HG03196 (cell line): ENCODE measurements around the gene TIAM2.
A peak's percentile ranks its signal among the peaks of the same experiment; 100 is the strongest.

Experiments used
- ATAC-seq: cut with Tn5 transposase; IDR thresholded peaks from one replicate; pipeline ENCODE4 v1.9.1; 2021; ENCODE audit not compliant: unreplicated experiment

The TIAM2 gene

DNA sequence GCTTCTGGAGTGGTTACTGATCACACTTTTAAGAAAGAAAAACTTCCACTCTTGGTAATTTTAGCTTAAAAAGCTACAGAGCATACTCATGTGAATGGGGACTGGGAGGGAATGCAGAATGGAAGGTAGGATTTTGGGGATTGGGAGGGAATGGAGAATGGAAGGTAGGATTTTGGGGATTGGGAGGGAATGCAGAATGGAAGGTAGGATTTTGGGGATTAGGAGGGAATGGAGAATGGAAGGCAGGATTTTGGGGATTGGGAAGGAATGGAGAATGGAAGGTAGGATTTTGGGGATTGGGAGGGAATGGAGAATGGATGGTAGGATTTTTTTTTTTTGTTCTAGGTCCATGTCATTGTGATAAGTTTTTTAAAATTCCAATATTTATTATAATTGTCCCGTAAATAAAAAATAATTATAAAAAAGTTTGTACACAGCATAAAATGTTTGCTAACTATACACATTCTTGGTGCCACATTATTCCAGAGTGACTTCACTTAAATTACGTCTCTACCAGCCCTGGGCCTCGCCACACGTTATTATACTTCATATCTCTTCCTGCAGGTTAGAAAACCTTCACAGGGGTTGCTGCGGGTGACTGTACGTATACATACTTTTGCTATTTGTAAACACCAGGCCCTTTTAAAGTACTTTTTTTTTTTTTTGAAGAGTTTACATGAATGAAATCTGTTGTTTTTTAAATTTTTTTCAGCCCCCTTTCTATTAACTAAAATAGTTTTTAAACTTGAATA is 127.3 kb downstream of the TIAM2 start:
- ATAC-seq, result no peak

DNA sequence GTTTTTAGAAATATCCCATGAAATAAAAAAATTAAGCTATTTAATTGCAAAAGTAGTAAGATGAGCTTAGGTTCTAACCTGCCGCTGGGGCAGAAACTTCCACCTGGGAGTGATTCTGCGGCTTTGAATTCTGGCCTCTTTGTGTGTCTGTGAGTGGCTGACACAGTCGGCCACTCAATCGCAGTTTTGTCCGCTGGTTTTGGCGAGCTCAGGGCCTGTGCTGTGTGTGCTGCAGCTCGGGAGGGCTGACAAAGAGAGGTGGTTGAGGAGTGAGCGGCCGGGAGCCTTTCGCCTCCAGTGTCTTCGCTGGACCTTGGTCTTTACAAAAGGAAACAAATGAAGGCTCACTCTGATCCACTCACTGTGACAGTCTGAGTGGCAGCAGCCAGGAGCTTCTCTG is 128.4 kb downstream of the TIAM2 start:
- no peak for ATAC-seq

DNA sequence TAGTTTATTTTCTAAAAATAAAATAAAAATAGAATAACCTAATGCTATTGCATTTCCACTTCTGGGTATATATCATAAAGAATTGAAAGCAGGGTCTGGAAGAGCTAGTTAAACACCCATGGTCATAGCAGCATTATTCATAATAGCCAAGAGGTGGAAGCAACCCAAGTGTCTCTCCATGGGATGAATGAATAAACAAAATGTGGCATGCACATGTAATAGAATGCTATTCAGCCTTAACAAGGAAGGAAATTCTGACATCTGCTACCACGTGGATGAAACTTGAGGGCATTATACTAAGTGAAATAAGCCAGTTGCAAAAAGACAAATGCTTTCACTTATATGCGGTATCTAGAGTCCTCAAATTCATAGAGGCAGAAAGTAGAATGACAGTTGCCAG is 130.8 kb downstream of the TIAM2 start:
- no peak for ATAC-seq

DNA sequence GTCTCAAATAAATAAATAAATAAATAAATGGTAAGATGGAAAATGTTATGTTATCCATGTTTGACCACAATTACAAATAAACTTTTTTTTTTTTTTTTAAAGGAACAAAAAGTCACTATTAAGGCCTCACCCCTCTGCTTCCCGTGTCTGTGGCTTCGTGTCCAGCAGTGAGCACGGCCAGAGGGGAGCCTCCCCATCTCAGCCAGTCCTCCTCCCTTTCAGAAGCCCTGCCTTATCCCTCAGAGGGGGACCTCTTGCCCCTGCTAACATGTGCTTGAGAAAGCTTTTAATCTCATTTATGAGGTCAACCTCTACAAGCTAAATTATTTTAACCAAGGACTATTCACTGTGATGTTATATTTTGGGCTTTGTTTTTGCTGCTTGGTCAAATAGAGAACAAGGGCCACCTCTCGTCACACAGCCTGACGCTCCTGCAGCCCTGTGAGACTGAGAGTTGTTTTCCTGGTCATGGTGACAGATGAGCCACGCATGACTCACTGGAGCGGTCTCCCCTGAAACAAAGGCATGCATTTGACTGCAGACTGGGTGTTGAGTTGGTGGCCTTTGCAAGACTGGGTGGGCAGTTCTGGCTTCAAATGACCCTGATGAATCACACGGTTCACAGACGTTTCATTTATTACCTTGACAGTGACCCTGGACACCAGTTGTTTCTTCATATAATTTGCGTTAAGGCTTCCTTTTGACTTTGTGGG is 131.8 kb downstream of the TIAM2 start:
- ATAC-seq, result peak; percentile 67

DNA sequence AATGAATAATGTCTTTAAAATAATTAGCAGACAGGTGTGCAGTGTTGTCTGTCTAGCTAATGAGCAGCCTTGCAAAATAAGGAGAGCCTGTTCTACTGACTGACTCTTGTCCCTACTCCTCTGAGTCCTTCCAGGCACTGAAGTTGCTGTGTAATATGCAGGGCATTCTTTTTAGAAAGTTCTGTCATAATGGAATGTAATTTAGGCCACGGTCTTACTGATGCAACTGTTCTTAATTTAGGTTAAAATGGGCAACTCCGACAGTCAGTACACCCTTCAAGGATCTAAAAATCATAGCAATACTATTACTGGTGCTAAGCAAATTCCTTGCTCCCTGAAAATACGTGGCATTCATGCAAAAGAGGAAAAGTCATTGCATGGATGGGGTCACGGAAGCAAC is 133.9 kb downstream of the TIAM2 start:
- ATAC-seq, result no peak

DNA sequence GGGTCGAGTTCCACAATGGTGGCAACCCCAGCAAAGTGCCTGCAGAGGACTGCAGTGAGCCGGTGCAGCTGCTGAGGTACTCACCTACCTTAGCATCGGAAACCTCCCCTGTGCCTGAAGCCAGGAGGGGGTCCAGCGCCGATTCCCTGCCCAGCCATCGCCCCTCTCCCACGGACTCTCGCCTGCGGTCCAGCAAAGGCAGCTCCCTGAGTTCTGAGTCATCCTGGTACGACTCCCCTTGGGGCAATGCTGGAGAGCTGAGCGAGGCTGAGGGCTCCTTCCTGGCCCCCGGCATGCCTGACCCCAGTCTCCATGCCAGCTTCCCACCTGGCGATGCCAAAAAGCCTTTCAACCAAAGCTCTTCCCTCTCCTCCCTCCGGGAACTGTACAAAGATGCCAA is 134.6 kb downstream of the TIAM2 start:
- ATAC-seq, result no peak

DNA sequence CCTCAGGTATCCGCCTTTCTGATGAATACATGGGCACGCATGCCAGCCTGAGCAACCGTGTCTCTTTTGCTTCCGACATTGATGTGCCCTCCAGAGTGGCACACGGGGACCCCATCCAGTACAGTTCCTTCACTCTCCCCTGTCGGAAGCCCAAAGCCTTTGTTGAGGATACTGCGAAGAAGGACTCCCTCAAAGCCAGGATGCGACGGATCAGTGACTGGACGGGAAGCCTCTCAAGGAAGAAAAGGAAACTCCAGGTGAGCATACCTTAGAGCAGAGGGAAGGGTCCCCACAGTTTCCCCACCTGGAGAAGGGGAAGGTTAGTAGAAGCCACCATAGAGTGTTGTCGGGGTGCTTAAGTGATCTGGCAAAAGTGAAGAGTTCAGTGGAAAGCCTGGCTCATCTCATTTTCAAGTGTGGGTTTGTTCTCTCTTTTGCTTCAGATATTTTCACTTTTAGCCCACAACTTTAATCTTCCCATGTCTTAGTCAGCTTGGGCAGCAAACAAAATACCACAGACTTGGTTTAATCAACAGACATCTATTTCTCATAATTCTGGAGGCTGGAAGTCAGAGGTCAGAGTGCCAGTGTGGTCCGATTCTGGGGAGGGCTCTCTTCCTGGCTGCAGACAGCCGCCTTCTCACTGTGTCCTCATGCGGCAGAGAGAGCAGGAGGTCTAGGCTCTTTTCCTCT is 135.2 kb downstream of the TIAM2 start:
- ATAC-seq, result no peak

DNA sequence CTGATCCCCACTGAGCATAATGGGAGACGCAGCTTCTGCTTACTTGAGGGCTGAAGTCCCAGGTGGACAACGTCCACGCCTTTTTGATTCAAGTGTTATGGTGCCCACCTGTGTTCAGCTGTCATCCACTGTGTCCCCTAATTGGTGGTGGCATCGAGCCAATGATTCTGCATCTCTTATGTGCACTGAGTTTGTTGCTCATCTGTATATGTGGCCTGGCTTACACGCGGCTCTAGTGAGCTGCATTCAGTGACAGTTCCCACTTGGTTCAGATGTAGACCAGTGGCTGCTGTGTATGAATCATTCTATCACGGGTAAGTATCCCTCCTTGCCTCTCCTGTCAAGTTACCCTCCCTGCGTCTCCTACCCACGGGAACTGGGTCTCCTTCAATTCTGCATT is 137.5 kb downstream of the TIAM2 start:
- no peak for ATAC-seq

DNA sequence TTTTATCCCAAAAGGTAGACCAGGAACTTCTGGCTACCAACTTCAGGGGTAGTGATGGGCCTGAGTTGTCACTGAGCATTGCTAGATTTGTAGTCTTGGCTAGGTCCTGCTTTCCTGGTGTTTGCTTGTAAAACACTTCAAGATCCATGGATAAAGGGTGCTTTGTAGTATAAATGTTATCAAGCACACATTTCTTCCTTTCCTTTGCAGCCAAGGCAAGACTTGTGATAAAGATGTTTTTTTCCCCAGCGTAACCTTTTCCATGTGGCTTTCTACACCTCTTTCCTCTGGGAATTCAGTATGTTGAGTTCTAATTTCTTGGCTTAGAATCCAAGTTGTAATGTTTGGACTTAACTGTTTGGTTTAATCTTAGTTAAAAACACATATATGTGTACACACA is 145.9 kb downstream of the TIAM2 start:
- ATAC-seq, result no peak

DNA sequence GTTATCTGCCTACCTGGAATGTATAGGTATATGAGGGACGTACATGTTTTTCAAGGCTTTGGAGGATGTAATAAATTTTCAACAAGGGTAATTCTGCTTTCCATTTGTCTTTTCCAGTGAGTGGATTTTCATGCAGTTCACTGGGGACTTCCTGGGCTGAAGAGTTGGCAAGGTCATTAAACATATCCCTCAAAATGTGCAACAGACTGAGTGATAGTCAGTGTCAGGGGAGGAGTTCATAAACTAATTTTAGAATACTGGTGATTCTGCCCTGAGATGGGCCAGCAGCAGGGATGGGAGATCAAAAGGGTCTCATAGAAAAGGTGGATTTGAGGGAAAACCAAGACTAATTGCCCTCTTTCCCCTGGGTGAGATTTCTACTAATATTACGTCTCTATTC is 146.4 kb downstream of the TIAM2 start:
- no peak for ATAC-seq

DNA sequence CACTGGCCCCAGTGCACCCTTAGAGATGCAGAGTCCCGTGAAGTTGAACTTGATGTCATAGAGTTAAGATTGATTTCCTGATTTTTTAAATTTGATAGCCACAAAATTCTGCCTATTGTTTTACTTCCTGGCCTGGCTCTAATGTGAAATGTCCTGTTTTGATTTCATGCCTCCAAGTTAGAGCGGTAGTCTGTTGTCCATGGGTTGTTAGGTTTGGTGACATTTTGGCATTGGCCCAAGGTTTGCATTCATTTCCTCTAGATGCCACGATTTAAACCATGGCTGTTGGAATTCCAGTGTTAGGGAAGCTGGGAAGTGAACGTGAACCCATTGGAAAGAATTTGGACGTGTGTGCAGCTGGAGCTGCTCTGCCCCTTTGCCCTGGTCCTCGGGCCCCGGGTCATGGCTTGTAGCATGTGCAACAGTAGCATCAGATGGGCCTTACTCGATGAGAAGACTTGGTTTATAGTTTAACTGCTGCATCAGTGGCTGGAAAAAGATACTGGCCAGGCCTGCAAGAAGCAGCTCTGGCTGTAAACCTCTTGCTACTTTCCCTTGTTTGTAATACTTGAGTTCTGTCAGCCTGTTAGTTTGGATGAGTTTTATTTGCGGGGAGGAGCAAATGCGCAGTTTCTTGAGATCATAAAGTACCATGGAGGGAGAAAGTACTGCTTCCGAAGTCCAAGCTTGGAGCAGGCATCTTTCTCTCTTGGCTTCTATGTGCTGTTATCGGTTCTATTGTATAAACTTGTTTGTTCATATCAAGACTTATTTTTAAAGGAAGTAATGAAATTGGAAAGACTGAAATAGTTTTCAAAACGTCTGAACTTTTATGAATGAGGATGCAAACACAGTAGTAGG is 147.3 kb downstream of the TIAM2 start:
- ATAC-seq, result no peak

DNA sequence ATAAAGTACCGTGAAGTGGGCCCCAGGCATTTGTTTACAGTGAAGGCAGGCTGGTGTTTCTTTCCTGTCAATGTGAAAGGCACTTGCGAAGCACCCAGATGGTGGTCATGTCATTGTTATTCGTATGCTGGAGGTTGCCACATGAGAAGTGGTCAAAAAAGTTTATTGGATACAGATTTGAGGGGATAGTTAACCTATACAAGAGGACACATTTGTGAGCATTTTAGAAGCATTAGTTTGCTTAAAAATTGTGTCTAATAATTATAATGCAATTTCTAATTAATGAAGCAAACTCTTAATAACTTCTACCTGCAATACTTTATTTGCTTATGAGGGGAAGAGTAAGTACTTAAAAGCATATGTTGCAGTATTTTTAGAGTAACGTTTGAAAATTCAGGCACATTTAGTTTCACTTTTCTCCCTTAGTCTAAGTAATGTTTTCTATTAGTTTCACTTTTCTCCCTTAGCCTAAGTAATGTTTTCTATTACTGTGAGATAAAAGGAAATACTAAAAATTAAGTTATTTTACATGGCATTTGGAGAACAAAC is 148.0 kb downstream of the TIAM2 start:
- ATAC-seq, result no peak

DNA sequence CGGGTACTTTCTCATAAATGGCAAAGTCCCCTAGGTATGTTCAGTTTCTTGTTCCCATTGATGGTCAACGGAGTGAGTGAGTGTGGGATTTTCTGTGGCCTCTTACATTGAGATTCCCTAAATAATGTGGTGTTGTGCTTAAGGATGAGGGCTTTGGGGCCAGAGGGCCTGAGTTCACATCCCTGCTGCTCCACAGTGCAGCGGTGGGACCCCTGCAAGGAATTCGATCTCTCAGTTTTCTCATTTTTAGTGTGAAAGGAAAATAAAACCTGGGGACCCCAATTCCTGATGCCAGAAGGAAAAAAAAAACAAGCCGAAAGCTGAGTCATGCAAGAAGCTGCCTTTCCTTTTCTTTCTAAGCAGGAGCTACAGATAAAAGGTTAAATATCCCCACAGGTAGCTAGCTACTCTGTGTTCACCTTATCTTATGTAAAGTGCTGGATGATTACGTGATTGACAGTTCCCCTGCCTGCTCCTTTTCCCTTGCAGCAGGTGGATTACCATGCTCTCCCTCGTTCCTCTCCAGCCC is 148.5 kb downstream of the TIAM2 start:
- ATAC-seq, result no peak

DNA sequence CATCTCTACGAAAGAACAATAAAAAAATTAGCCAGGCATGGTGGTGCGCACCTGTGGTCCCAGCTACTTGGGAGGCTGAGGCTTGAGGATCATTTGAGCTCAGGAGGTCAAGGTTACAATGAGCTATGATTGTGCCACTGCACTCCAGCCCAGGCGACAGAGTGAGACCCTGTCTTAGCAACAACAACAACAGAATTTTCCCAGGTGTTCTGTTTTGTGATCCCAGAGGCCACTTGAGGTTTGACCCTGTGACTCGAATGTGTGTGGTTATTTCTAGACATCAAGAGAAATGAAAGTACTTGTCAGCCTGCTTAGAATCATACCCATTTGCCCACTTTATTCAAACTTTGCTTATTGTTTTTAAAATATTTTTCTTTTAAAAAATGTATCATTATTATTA is 151.1 kb downstream of the TIAM2 start:
- ATAC-seq, result no peak

DNA sequence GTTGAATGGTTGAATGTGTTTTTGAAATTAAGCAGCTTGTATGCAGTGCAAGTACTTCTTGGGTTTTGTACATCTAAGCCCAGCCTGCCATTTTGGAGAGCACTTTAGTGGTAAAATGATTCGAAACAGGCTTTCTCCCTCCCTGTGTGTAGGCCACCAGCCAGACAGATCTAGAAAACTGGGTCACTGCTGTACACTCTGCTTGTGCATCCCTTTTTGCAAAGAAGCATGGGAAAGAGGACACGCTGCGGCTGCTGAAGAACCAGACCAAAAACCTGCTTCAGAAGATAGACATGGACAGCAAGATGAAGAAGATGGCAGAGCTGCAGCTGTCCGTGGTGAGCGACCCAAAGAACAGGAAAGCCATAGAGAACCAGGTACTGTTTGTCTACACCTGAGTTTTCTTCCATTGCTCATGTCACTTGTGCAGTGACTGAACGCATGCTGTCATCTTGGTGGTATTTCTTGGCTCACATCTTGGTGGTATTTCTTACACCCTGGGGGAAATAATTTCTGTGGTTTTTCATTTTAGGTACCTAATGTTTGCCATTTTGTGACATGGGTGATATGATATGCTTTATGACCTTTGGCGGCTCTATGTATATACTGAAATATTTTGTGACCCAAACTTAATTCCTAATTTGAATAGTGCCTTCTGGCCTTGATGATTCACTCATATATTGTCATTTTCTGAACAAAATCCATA is 153.0 kb downstream of the TIAM2 start:
- no peak for ATAC-seq

DNA sequence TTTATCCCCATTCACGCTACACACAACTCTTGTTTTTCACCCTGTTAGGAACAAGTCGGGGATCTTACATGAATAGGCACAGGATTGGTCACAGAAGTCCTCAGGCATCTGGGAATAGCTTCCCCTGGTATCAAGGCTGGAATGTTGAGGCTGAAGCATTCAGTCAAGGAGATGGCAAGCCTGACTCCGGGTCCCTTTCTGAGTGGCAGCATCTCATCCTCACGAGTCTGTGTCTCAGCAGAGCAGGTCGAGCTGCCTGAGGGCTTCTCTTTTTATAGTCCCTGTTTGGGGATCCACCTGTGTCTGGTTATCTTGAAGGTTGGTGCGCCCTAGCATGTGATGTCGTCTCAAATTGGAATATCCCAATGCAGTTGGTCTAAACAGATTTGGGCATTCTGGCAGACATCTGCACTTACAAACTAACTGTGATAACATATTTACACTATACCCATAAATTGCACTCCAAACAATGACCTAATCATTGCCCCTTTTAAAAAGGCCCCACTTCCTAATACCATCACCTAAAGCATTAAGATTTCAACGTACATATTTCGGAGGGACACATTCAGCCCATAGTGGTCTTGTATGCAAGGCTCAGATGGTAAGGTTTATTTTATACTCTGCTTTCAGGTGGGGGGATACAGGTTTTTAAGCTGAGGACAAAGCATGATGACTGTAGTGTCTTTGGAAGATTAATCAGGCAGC is 156.0 kb downstream of the TIAM2 start:
- ATAC-seq, result no peak

DNA sequence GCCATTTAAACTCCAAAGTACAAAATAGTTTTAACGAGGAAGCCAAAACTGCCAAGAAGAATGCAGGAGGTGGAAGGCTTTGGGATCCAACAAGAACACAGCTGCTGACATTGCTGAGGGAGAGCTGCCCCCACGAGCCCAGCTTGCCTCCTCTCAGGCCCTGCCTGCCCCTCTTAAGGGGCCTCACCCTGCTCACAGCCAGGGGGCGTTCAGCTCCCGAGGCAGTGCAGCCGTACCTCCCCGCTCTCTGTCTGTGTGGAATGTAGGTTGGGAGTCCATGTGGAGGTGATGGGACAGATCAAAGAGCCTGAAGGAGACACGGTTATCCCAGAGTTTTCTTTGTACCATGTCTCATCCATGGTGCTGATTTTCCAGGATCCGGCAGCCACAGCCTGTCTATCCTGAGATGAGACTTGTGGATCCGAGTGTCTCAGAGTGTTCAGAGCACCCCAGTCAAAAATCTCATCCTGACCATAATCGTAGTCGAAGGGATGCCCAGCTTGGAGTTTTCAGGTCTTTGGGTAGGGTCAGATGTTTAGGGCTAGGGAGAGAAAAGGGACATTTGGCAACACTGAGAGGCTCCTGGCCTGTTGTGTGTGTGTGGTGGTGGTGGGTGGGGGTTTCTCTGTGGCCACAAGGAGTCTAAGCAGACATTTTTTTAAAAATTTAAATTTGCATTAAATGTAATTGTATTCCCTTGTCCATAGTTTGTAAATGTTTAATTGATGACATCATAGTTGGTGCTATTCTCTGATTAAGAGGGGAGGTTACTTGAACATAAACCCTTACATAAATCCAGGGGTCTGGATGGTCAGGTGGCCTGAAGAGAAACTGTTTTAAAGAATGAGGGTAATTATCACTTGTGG is 157.3 kb downstream of the TIAM2 start:
- no peak for ATAC-seq

DNA sequence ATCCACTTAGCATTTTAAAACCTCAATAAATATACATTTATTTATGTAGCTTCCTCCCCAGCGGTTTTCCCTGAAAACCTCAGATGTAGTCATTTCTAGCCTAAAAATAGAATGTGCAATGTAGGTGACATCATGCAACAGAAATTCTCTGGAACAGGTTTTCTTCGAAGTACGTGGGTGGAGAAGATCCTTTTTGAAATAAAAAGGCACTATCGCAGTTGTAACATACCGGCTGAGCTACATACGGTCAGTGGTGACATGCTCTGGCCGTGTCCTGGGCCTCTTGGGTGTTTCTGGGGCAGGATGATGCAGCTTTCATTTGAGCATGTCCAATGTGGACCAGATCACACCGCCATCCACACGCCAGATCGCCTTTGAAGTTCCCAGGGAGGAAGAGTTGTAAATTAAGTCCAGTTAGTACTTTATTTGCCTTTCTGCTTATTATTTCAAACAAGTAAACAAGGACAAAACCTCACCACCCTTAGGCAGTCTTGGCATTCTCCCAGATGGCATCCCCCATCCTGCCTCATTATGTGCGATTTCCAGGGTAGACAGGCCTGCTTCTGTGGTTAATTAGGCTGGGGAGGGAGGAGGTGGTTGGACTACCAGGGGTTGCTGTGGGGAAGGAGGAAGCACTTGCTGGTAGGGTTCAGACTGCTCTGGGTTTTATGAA is 159.2 kb downstream of the TIAM2 start:
- no peak for ATAC-seq
